AG09319 (cell line): Measurements from ENCODE around the gene NSD2.

Experiments
- DNase-seq: peaks from one replicate; pipeline ENCODE4 v3.0.0-alpha.2; 2010; ENCODE audit warnings: low read depth; ENCODE audit errors: extremely low read depth
- TF ChIP-seq, protein P1 (sequence below): IDR thresholded peaks from 2 replicates; pipeline ENCODE4 v1.5.1; 2011; ENCODE audit warnings: low read depth, mild to moderate bottlenecking, inconsistent platforms, low read length, moderate library complexity

Gene NSD2

DNA sequence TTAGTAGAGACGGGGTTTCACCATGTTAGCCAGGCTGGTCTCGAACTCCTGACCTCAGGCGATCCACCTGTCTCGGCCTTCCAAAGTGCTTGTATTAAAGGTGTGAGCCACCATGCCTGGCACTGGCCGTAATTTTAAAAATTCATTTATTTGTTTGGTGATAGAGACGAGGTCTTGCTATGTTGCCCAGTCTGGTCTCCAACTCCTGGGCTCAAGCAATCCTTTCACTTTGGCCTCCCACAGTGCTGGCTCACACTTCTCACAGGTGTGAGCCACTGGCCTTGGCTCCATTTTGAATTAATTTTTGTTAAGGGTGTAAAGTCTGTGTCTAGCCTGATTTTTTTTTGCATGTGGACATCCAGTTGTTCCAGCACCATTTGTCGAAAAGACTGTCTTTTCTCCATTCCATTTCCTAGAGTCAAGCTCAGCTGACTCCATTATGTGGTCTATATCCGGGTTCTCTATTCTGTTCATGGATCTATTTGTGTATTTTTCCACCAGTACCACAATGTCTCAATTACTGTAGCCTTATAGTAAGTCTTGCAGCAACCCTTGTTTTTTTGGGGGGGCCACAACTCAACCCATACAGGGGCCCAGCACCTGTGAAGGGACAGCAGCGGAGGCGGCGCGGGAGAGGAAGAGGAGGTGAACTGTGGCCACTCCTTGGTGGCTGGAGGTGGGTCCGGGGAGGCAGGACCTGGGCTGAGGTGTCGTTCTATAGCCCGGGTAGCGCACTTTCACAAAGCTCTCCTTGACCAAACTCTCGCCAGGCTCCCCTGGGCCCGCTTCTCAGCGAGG is 1.5 kb upstream of the NSD2 start:
- TF ChIP-seq, protein P1, sequence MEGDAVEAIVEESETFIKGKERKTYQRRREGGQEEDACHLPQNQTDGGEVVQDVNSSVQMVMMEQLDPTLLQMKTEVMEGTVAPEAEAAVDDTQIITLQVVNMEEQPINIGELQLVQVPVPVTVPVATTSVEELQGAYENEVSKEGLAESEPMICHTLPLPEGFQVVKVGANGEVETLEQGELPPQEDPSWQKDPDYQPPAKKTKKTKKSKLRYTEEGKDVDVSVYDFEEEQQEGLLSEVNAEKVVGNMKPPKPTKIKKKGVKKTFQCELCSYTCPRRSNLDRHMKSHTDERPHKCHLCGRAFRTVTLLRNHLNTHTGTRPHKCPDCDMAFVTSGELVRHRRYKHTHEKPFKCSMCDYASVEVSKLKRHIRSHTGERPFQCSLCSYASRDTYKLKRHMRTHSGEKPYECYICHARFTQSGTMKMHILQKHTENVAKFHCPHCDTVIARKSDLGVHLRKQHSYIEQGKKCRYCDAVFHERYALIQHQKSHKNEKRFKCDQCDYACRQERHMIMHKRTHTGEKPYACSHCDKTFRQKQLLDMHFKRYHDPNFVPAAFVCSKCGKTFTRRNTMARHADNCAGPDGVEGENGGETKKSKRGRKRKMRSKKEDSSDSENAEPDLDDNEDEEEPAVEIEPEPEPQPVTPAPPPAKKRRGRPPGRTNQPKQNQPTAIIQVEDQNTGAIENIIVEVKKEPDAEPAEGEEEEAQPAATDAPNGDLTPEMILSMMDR = no peak
- DNase-seq = no peak

DNA sequence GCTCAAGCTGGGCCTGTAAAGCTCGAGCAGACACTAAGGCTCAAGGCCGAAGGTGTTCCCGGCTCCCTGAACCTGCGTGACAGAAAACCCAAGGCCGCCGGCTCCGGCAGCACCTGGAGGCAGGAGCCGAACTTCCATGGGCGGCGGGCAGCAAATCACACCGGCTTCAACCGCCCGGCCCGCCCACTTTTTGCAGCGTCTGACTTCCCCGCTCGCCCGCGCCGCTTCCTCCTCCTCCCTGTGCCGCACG is 940 bp upstream of the NSD2 start:
- TF ChIP-seq, protein P1 = no peak
- DNase-seq = peak; percentile 35

DNA sequence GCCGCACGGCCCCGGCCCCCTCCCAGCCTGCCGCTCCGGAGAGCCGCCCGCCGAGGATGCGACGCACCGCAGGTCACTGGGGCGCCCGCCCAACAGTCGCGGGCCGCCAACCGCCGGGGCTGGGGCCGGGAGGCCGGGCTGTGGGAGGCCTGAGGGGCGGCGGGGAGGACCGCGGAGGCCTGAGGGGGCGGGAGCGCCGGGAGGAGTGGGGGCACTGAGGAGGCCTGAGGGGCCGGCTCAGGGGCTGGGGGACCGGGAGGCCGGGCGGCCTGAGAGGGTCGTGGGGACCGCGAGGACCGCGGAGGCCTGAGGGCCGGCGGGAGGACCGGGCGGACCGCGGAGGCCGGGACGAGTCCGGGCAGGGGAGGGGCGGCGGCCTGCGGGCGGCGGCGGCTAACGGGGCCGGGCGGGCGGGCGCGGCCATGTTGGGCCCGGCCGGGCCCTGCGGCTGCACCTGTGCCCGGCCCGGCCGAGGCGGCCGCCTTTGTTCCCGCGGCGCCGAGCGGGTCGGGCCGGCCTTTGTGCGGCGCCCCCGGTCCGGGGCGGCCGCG is 353 bp downstream of the NSD2 start:
- TF ChIP-seq, protein P1 = no peak
- DNase-seq = no peak

DNA sequence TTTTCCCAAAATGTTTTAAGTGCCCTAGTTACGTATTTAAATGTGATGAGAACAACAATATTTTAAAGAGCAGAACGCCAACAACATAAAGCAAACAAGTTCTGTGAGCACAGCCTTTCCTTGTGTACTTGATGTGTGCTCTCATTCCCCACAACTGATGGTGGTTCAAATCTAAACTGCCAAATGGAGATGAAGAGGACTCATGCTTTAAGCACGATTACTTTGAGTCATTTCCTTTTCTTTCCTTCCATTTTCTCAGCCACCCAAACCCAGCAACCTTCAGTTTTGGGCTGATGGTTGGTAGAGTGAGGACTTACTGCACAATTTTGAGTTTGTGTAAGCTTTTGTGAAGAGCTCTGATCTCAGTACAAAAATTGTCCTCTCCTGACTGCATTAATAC is 1.7 kb downstream of the NSD2 start:
- DNase-seq = no peak
- TF ChIP-seq, protein P1 = no peak

DNA sequence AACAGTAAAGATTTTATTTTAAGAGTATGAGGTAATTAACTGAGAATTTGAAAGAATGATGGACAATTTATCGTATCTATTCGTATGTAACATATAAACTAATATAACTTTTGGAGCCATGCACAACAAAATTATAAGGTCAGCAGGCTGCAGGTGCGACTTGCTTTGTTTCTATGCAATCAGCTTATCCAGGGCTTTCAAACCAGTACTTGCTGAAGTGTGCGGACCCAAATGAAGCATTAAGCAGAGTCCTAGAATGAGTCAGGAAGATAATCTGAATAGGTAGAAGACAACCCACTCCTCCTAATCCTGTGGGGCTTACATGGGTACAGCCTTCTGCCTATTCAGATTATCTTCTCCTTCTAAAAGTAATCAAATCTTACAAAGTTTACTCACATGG is 2.1 kb downstream of the NSD2 start:
- TF ChIP-seq, protein P1 = no peak
- no peak for DNase-seq

DNA sequence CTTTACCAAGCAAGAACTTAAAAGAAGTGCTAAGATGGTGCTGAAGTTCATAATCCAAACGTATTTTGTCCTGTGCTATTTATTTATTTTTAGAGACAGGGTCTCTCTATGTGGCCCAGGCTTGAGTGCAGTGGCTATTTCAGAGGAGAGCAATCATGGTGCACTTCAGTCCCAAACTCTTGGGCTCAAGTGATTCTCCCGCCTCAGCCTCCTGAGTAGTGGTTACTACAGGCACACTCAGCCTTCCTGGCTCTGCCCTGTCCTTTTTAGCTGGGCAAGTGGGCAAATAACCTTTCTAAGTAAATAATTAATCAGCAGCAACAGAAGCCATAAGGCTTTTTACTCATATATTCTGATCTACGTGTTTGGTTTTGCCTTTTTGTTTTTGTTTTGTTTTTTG is 2.6 kb downstream of the NSD2 start:
- no peak for DNase-seq
- TF ChIP-seq, protein P1 = no peak

DNA sequence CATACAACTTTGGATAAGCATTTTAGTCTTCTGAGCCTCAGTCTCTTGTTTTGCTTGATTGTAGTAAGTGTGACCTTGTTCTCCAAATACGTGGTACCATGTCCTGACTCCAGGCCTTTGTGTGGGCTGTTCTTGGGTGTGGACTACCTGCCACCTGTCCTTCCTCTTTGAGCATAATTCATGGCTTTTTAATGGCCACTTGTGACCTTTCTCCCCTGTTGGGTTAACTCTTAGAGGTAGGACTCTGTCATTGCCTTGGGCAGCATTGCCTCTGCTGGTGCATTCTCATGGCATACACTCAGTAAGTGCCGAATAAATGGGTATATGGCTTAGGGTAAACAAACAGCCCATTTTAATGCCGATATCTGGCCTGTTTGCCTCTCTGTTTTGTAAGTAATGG is 3.0 kb downstream of the NSD2 start:
- no peak for DNase-seq
- TF ChIP-seq, protein P1 = no peak
